DND-41 (cell line): ENCODE measurements around the gene ZBED1.

Experiments
- CTCF ChIP-seq: IDR thresholded peaks from 2 replicates; pipeline ENCODE4 v1.5.1; 2012; ENCODE audit warnings: borderline replicate concordance, low read length, moderate library complexity, mild to moderate bottlenecking; ENCODE audit not compliant: poor library complexity, severe bottlenecking; ENCODE audit errors: extremely low read depth
- EZH2 ChIP-seq: IDR thresholded peaks from 3 replicates; pipeline ENCODE4 v1.6.1; 2012; ENCODE audit warnings: borderline replicate concordance, low read depth, mild to moderate bottlenecking, moderate library complexity, low read length, inconsistent platforms; ENCODE audit not compliant: severe bottlenecking

GRCh38 chrX:2458309-2458708 is 42.5 kb downstream of the ZBED1 start:
- TF ChIP-seq CTCF (no peak), EZH2 (no peak)
